Omental fat pad (tissue), 4 donors: ENCODE measurements around the gene RXFP2. TPM values are rescaled to one million over a fixed set of nuclear protein-coding genes. Genes with fewer than 3 reads are reported as not detected.

Experiments
- ATAC-seq: fragments of 150-250 bp; one replicate; pipeline ENCODE4 v1.9.1; 2016; ENCODE audit warnings: mild to moderate bottlenecking, moderate library complexity; ENCODE audit not compliant: low FRiP score
- DNase-seq: peaks from one replicate; pipeline ENCODE4 v3.0.0-alpha.2; 2019; ENCODE audit warnings: low spot score
- total RNA-seq, 4 donors: library from RNA; depleted of rRNA; stranded (reverse); fragments of >200 nt; gene quantifications; one replicate each; pipeline ENCODE4 v1.1.0, GENCODE V29; 2016
- TF ChIP-seq, protein P1 (sequence below), 3 donors: fragments of 450-650 bp; IDR thresholded peaks; one replicate each; pipeline ENCODE4 v1.5.1; 2016 to 2017; ENCODE audit warnings: antibody characterized with exemption in 3 of 3, mild to moderate bottlenecking in 3 of 3, moderate library complexity in 2 of 3

Gene RXFP2
- total RNA-seq, 4 donors from 2014 or later, result 0.63 TPM; not detected in 3

DNA sequence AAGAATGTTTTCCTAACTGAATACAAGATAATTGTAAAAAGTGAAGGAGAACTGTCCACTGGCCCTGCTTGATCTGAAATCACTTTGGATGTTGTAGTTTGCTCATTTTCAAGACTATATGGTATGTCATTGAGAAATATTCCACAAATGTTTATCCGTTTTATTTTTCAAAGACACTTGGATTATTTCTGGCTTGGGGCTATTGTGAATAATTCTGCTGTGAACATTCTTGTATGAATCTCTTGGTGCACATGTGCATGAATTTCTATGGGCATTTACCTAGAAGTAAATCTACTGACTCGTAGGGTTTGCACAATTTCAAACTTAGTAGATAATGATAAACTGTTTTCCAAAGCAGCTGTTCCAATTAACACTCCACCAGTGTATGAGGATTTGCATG is 8.6 kb downstream of the RXFP2 start:
- no peak for ATAC-seq
- TF ChIP-seq, protein P1, sequence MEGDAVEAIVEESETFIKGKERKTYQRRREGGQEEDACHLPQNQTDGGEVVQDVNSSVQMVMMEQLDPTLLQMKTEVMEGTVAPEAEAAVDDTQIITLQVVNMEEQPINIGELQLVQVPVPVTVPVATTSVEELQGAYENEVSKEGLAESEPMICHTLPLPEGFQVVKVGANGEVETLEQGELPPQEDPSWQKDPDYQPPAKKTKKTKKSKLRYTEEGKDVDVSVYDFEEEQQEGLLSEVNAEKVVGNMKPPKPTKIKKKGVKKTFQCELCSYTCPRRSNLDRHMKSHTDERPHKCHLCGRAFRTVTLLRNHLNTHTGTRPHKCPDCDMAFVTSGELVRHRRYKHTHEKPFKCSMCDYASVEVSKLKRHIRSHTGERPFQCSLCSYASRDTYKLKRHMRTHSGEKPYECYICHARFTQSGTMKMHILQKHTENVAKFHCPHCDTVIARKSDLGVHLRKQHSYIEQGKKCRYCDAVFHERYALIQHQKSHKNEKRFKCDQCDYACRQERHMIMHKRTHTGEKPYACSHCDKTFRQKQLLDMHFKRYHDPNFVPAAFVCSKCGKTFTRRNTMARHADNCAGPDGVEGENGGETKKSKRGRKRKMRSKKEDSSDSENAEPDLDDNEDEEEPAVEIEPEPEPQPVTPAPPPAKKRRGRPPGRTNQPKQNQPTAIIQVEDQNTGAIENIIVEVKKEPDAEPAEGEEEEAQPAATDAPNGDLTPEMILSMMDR (IDR thresholded peaks at IDR 0.05), result no peak
- no peak for DNase-seq

DNA sequence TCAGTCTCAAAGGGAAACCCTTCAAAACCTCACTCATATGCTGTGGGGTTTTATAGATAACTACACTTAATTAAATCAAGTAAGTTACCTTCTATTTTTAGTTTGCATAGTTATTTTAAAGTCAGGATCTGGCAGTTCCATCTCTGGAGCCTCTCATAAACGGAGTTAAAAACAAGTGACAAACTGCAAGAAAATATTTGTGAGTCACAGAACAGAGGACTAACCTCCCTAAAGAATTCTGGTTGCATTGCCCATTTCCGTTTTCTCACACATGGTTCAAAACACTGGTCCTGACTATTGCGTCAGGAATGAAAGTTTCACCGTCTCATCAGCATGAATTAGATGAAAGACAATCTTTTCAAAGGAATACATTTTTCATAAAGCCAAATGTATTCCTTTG is 10.6 kb downstream of the RXFP2 start:
- TF ChIP-seq, protein P1 (IDR thresholded peaks at IDR 0.05), result no peak
- ATAC-seq (no peak), DNase-seq (no peak)

DNA sequence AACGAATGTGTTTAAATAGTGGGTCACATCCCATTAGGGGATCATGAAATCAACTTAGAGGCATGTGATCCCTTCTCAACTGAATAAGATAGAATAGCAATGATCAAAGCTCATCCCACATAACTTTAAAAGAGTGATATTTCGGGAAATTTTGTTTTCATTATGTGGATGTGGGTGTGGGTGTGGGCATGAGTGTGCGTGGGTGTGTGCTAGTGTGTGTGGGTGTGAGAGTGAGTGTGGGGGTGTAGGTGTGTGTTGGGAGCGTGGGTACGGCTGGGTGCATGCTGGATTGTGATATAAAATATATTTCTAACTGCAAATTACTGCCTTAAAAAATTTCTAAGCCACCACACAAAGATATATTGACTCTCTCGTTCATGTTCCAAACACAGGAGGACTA is 15.9 kb downstream of the RXFP2 start:
- no peak for DNase-seq
- no peak for ATAC-seq
- TF ChIP-seq, protein P1 (IDR thresholded peaks at IDR 0.05), result no peak

DNA sequence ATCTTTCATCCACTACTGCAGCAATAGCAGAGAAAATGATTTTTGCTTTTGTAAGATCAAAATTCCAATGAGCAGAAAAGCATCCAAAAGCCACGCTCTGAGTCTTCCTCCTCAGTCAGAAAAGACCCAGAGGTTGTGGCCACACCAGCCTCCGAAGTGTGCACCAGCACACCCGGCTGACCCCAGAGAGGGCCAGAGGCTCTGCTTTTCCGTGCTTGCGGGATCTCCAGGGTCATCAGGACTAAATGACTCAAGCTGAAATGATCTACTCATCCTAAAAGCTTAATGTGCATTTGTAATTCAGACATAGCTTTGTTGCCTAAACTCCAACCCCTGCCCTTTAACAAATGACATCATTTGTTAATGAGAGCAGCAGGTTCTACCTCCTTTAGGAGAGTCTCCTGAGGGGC is 16.5 kb downstream of the RXFP2 start:
- ATAC-seq (no peak), DNase-seq (no peak)
- TF ChIP-seq, protein P1 (IDR thresholded peaks at IDR 0.05), result no peak

DNA sequence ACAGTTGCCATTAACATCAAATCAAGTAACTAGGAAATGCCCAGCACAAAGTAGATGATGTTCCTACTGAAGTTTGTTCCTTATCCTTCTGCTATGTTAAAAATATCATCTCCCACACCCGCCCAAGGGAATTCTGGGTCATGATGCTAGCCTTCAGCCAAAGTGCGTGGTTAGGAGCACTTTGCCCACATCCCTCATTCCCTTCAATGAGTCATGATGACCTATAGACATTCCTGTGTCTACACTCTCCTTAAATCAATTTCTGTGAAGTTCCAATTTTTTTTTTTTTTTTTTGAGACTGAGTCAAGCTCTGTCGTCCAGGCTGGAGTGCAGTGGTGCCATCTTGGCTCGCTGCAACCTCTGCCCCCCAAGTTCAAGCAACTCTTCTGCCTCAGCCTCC is 17.0 kb downstream of the RXFP2 start:
- no peak for ATAC-seq
- DNase-seq, result no peak
- TF ChIP-seq, protein P1 (IDR thresholded peaks at IDR 0.05), result no peak

DNA sequence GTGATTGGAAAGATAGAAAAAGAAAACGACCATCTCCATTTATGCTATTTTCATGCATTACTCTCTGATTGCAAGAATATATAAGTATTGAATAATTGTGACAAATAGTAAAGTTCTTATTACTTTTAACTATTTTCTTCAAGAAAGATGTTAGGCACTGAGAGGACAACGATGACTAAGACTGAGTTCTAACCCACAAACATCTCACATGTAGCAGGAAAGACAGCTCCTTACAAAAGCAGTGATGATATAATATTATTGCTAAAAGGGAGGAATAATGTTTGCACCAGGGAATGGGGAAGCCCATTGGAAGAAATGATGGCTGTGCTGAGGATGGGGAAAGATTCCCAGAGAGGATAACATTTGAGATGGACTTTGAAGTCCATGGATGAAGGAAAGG is 22.6 kb downstream of the RXFP2 start:
- TF ChIP-seq, protein P1 (IDR thresholded peaks at IDR 0.05), result no peak
- no peak for DNase-seq

DNA sequence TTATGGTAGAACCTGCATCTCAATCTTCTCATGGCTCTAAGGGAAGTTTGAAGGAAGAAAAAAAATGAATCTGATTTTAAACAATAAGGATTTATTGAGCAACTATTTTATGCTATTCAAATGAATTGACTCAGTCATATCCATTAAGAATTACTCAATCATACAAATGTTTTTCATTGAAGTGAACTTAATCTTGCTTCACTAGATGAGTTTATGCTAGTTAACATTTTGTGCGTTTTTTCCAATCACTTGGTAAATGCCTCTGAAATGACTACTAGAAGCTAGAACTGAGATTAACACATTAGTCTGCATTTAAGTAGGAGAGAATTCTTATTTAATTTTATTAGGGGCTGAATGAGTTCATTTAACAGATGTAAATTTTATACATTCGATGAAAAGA is 25.2 kb downstream of the RXFP2 start:
- TF ChIP-seq, protein P1 (IDR thresholded peaks at IDR 0.05), result no peak
- no peak for DNase-seq
- no peak for ATAC-seq

More for the DNA sequence above, 22.6 kb downstream of the RXFP2 start:
- no peak for ATAC-seq
